HG02884 (cell line): ENCODE data around the gene CDH16.
"Not testable (repeated sequence)": the region's sequence is repeated elsewhere in the genome, so short reads cannot be mapped to it uniquely, and the experiment has no call there.

Source experiments
- ATAC-seq: cut with Tn5 transposase; IDR thresholded peaks from one replicate; pipeline ENCODE4 v1.9.1; 2021; ENCODE audit warnings: mild to moderate bottlenecking, moderate library complexity; ENCODE audit not compliant: unreplicated experiment

CDH16 gene

DNA sequence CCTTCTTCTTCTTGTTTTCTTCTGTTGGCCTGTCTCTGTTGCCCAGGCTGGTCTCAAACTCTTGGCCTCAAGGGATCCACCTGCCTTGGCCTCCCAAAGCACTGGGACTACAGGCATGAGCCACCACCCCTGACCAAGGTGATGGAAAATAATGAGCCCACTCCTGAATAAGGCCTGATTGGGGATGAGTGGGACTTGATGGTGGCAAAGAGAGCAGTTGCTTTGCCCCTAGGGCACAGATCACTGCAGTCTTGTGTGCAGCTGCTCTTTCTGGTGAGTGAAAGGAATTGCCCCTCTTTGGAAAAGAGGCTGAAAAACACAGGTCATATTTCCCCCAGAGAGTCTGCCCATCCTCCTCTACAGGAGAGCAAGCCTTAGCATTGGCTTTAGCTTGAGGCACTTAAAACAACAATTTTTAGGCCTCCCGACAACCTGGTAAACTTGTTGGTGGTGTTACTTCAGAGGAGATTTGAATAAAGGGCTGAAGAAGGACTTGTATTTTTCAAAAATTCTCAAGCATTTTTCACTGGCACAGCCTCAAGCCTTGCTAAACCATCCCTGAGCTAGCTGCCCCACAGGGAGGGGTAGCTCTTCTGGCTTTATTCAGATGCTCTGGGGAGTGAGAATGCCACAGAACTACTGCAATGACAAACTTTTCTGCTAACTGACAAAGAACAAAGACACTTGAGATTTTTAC is 44.5 kb downstream of the CDH16 start:
- no peak for ATAC-seq

- ATAC-seq = no peak
These were observed 45.0 kb downstream of the CDH16 start for GRCh38 chr16:66873685-66874055.

GRCh38 chr16:66872943-66873684 is 45.6 kb downstream of the CDH16 start:
- ATAC-seq = peak; percentile 82

DNA sequence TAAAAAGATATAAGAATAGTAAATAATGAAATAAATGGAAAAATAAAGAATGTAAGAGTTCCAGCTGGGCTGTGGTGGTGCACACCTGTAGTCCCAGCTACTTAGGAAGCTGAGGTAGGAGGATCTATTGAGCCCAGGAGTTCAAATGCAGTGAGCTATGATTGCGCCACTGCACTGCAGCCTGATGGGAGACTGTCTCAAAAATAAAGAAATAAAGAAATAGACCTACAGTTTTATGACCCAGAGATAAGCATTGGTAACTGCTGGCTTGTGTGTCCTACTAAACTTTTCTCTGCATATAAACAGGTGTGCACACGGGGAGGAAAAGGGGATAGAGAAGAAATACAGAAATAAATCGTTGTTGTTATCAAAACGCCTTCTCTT is 46.1 kb downstream of the CDH16 start:
- no peak for ATAC-seq

DNA sequence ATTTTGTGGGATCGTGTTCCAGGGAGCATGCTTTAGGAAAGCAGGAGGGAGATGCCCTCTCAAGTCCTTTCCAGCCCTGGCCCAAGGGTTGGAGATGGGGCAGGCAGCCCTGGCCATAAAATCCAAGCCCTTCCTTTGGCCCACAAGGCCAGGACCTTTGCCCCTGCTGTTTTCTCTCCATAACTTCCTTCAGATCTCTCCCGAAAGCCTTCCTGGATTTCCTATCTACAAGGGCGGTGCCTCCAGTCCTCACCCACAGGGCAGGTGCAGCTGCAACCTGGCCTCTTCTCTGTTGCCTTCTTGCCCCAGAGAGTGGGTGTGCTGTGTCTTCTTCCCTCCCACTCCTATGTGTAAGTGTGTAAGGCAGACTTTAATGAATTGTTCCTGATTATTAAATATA is 46.8 kb downstream of the CDH16 start:
- no peak for ATAC-seq

GRCh38 chr16:66871363-66871762 is 47.3 kb downstream of the CDH16 start:
- not testable (repeated sequence) for ATAC-seq

DNA sequence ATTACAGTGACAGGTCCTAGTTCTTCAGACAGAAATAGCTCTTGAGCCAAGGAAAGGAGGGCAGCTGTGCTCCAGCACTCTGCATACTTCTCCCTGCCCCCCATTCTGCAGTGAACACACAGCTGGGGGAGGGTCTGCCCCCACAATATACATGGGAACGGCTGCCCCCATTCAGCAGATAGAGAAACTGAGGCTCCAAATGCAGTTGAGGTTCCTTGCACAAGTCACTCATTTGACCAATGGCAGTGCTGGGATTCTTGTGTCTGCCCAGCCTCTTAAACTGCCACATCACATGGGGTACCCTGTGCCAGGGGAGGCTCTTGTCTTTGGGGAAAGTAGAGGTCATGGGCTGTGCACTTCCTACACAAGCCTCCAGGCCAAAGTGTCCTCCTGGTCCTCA is 49.3 kb downstream of the CDH16 start:
- no peak for ATAC-seq

DNA sequence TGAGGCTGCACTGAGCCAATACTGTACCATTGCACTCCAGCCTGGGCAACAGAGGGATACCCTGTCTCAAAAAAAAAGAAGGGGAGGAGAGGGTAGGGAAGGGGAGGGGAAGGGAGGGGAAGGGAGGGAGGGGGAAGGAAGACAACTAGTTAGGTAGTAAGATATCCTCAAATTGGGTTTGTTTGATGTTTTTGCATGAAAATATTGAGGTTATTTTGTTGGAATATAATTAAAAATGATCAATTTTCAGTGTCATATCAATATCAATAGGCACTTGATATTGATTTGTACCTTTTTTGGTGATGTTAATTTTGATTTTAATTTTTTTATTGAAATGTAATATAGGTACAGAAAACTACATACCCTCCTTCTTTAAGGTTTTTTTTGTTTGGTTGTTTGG is 55.0 kb downstream of the CDH16 start:
- ATAC-seq = no peak

- ATAC-seq = no peak
These were observed 56.6 kb downstream of the CDH16 start for GRCh38 chr16:66862023-66862520.

DNA sequence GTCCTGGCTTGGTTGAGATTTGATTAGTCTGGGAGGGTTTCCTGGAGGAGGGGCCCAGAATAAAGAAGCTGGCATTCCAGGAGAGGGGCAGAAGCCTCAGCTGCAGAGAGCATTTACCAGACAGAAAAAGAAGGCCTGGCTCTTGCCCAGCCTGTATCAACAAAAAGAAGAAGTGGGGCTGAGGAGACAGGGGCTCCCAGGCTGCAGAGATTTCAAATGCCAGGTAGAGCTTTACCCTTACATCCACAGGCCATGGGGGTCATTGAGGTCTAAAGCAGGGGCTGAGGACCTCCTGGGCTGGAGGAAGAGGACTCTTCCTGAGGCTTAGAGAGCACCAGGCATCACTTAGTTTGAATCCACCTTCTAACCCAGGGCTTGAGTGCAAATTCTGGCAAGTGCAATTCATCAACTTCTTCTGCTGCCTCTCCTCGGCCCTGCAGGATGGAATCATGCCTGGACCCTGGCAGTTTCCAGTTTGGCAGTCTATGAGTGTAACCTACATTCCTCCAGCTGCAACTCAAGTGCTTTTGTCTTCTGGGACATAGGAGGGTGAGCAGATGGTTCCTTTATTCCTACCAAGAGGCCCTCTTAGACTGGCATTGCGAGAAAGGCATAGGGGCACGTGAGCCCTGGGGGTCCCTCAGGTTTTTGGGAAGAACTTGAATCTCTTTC is 59.2 kb downstream of the CDH16 start:
- ATAC-seq = no peak

- ATAC-seq = no peak
These were observed 59.8 kb downstream of the CDH16 start for GRCh38 chr16:66858740-66859396.
